OCI-LY3 (cell line): ENCODE results near the gene PTGS2.

Source experiments
- EZH2phosphoT487 ChIP-seq: fragments of 200-600 bp; shearing (Covaris generic); IDR thresholded peaks from 2 replicates; pipeline ENCODE4 v1.6.1; 2018; ENCODE audit warnings: antibody characterized with exemption, mixed run types, low read depth
- TF ChIP-seq, protein P1 (sequence below): fragments of 200-600, 300-600 bp; sonication (generic); IDR thresholded peaks from 2 replicates; pipeline ENCODE4 v1.5.1; 2014; ENCODE audit warnings: antibody characterized with exemption, low read length, low read depth

DNA sequence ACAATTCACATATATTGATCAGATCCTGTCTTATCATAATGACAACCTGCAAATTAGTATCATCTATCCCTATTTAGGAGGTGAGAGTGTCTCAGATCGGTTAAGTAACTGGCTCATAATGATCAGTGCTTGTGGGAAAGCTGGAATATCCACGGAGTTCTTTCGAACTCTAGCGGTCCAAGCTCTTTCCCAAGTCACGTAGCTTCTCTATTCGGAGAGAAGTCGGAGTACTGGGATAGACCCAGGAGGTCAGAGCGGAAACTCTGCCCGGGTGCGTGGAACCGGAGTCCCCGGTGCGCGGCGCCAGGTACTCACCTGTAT, 339 bp downstream of the PTGS2 start:
- TF ChIP-seq, protein P1, sequence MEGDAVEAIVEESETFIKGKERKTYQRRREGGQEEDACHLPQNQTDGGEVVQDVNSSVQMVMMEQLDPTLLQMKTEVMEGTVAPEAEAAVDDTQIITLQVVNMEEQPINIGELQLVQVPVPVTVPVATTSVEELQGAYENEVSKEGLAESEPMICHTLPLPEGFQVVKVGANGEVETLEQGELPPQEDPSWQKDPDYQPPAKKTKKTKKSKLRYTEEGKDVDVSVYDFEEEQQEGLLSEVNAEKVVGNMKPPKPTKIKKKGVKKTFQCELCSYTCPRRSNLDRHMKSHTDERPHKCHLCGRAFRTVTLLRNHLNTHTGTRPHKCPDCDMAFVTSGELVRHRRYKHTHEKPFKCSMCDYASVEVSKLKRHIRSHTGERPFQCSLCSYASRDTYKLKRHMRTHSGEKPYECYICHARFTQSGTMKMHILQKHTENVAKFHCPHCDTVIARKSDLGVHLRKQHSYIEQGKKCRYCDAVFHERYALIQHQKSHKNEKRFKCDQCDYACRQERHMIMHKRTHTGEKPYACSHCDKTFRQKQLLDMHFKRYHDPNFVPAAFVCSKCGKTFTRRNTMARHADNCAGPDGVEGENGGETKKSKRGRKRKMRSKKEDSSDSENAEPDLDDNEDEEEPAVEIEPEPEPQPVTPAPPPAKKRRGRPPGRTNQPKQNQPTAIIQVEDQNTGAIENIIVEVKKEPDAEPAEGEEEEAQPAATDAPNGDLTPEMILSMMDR = no peak
- TF ChIP-seq EZH2phosphoT487 = no peak
